Mucosa of gallbladder (tissue), 1 donor: ENCODE results near the gene ZNF772. TPM values are rescaled to one million over a fixed set of nuclear protein-coding genes. Genes with fewer than 3 reads are reported as not detected.

Source experiments
- DNase-seq: peaks from one replicate; pipeline ENCODE4 v3.0.0-alpha.2; 2020; ENCODE audit warnings: low spot score
- total RNA-seq: library from RNA; stranded (reverse); gene quantifications from one replicate; pipeline ENCODE4 v1.2.1, GENCODE V29; 2021
- donor health status: DM: no; HTN: no; CAD: no.

Gene ZNF772
- total RNA-seq, 1 donor from 2014 or later, result 18.9 TPM

DNA sequence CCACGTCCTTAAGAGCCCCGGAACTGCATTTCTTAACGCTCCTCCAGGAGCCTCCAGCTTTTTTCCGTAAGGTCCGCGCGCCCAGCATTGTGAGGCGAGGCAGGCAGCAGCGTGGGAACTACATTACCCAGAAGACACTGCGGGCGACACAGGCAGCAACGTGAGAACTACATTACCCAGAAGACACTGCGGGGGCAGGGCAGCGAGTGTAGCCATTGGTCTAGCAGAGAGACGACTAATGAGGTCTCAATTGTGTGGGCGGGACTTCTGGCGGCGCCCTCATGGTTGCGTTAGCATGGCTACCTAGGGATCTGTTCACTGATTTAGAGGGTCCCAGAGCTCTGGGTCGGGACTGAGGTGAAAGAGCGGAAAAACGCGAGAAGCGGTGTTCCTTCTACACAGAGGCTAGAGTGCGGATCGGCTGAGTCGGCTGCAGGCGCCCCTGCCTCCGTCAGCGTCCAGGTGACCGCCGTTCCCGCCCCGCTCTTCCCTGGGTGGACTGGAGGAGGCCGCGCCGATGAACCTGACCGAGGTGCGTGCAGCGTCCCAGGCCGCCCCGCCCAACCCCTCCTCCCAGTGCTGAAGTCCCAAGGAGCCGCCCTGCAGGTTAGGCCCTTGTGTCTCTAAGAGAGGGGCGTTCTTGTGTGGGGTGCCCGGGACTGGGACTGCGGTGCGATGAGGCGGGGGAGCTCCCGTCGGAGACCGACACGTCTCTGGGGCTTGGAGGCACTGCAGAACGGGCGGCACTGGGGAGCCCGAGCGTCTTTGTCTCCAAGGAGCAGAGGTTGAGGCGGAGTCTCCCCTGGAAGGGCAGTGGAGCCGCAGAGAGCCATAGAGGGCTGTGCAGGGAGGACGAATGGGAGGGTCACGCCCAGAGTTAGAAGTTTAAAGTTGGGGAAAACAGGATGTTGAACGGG, 42.0 kb downstream of the ZNF772 start, which contains the start of gene ZNF749:
Gene ZNF749, plus strand, starts transcription at position 264 of the 917 bp plus-strand sequence. Its CDS starts 254 bp downstream, at position 518.
- peak; percentile 100 for DNase-seq

DNA sequence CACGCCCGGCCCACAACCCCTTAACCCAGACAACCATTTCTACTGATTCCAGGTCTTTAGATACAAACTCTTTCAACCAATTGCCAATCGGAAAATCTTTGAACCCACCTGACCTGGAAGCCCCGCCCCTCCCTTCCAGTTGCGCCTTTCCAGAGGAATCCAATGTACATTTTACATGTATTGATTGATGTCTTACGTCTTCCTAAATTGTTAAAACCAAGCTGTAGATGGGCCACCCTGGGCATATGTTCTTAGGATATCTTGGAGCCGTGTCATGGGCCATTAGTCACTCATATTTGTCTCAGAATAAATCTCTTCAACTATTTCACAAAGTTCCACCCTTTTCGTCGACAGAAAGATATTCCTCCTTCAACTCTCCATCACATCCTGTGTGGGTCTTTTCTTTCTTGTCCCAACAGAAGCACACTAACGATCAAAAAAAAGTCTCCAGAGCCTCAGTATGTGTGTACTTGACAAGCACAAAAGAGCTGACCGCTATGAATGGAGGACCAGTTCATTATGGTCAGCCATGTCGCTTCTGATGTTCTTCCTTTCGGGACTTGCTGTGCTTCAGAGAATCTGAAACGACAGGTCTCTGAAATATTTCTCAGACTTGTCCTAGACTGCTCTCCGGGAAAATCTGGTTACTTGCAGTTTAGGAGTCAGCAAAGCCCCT, 42.8 kb downstream of the ZNF772 start:
- DNase-seq, result no peak

DNA sequence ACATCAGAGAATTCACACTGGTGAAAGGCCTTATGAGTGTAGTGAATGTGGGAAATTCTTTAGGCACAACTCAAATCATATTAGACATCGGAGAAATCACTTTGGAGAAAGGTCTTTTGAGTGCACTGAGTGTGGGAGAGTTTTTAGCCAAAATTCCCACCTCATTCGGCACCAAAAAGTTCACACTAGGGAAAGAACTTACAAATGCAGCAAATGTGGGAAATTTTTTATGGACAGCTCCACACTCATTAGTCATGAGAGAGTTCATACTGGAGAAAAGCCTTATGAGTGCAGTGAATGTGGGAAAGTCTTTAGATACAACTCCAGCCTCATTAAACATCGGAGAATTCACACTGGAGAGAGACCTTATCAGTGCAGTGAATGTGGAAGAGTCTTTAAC, 56.3 kb downstream of the ZNF772 start:
- DNase-seq, result no peak

- no peak for DNase-seq
Measured at GRCh38 chr19:57419439-57419838, 57.9 kb downstream of the ZNF772 start.

Other genes with a start within 250 kb of the ZNF772 start
- 3.7 TPM for gene AURKC, start 246.5 kb downstream of the ZNF772 start, total RNA-seq
- 14.8 TPM for gene ZNF805, start 236.9 kb downstream of the ZNF772 start, total RNA-seq
- 63.1 TPM for gene ZNF460, start 197.1 kb downstream of the ZNF772 start, total RNA-seq
- gene ZNF543, start 157.1 kb downstream of the ZNF772 start, total RNA-seq, result 10.6 TPM
- gene ZNF304, start 126.3 kb downstream of the ZNF772 start, total RNA-seq, result 11.6 TPM
- 10.6 TPM for gene TRAPPC2B, start 114.0 kb downstream of the ZNF772 start, total RNA-seq
- gene ZNF547, start 114.0 kb downstream of the ZNF772 start, total RNA-seq, result 5.6 TPM
- gene ZNF548, start 87.7 kb downstream of the ZNF772 start, total RNA-seq, result 23.5 TPM
- 14.4 TPM for gene ZNF17, start 66.4 kb downstream of the ZNF772 start, total RNA-seq
- gene ZNF749, start 42.2 kb downstream of the ZNF772 start, total RNA-seq, result 9.8 TPM
- 0.95 TPM for gene VN1R1, start 20.4 kb downstream of the ZNF772 start, total RNA-seq
- gene ZNF419, start 10.2 kb upstream of the ZNF772 start, total RNA-seq, result 9.6 TPM
- 9.9 TPM for gene ZNF773, start 22.4 kb upstream of the ZNF772 start, total RNA-seq
- gene ZNF549, start 49.8 kb upstream of the ZNF772 start, total RNA-seq, result 8.0 TPM
- 15.1 TPM for gene ZNF550, start 82.3 kb upstream of the ZNF772 start, total RNA-seq
- 7.1 TPM for gene ZNF416, start 101.3 kb upstream of the ZNF772 start, total RNA-seq
- gene ZIK1, start 106.6 kb upstream of the ZNF772 start, total RNA-seq, result 7.6 TPM
- 5.1 TPM for gene ZNF530, start 122.3 kb upstream of the ZNF772 start, total RNA-seq
- 19.0 TPM for gene ZNF134, start 136.7 kb upstream of the ZNF772 start, total RNA-seq
- gene ZNF211, start 155.6 kb upstream of the ZNF772 start, total RNA-seq, result 19.6 TPM
- not detected for gene ZSCAN4, start 191.4 kb upstream of the ZNF772 start, total RNA-seq
- gene ZNF551, start 204.4 kb upstream of the ZNF772 start, total RNA-seq, result 5.3 TPM
- 11.7 TPM for gene ZNF154, start 231.6 kb upstream of the ZNF772 start, total RNA-seq